TTC549 (cell line): ENCODE data around the gene STK32B.
"Not testable (repeated sequence)": the region's sequence is repeated elsewhere in the genome, so short reads cannot be mapped to it uniquely, and the experiment has no call there.

Experiments used
- FAIRE-seq: peaks from 2 replicates; lab custom pipeline; 2012; peaks lifted over from hg19 to GRCh38; lab: Jason Lieb, UNC

Gene STK32B

DNA sequence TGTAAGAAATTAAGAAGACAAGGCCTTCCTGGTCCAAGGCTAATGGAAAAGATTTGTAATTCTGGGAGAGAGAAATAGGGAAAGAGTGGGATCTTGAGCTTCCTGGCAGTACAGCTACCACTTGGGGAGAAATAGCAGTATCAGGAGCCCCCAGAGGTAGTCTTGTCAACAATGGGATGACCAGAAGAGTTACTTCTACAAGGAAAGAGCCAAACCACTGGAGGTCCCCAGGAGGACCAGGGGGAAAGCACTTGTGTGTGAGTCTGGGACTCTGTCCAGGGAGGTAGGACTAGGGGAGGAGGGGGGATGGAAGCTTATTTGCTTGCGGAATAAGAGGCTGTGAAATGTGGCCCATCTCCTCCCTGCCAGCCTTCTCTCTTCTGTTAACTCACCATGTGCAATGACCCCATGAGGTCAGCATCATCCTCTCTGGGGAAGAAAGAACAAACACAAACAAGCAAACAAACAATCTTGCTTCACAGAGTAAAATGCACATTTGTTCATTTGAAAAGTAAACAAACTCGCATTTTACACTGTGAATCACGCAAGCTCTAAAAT, 160.1 kb downstream of the STK32B start:
- FAIRE-seq = no peak

DNA sequence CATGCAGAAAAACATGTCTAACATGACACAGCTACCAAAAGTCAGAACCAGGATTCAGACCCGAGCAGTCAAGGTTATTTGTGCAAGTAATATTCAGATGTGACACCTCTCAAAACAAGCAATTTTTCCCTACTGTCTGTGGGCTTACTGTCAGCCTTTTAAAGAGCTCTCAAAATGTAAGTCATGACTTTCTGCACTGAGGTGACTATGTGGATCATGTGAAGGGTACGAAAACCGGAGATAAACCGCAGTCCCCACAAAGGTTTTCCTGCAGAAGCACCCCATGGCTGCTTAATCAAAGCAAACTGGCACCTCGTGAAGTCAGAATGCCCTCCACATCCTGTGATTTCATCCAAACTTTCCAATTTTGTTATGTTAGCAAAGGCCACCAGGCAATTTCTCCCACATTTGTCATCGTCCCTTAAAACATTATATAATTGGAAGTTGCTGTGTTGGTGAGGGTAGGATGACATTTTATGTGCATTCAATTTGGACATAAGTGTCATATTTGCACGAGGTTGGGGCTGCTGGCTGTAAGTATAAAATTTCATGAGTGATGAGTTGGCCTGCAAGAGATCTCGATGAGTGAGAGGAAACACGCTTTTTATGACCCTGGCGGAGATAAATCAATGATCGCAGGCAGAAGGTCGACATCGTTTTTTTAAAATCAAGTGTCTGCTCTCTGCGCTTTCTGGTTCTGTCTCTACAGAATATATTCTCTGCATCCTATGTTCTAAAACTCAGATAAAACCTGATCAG, 161.2 kb downstream of the STK32B start:
- no peak for FAIRE-seq

DNA sequence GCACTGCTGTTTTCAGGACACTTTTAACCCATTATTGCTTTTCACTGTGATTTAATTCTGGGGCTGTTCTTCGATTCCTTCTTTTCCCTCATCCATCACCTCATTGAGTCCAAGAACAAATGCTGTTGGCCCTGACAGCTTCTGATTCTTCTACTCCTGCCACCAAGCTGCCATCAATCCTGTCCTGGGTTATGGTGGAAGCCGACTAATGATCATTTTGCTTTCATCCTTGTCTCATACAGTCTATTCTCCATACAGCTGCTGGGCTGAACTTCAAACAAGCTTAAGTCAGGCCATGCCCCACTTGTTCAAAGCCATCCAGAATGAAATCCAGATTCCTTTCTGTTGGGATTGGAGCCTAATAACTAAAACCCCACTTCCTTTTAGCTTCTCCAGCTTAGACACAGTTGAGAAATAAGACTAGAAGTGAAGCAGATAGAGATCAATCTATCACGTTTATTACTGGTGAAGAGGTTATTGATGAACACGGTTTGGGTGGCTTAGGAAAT, 161.9 kb downstream of the STK32B start:
- FAIRE-seq = no peak

DNA sequence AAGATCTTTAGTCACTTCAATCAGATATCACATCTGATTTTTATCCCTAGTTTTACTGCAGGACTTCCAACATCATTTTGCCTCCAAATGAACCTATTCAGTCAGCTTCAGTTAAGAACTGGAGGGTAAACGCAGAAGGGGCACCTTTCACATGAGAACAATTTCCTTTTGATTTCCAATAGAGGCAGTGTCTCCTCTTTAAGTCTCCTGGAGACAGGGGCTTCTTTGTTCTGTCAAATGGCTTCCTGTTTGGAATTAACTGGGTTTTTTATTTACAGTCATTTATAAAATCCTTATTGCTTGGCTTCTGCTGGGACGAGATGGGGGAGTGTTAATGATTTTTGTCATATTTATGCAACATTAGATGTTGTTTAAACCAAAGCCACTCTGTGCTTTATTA, 164.0 kb downstream of the STK32B start:
- FAIRE-seq = no peak

DNA sequence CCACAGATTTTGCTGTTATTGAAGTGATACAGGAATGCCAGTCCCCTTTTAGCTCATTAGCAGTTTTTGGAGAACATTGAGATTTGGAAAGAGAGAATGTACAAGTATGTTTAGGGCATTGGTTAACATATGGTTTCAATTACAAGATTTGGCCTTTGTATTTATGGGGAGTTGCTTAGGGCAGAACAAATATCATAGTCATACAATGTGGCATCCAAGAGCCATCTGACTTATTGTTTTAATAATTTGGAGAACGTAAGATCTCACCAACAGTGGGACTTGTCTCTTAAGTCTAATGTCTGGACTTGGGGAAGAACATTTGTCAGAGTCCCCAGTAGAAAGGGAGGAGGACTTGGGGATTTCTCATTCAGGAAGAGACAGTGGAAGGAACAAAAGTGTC, 166.1 kb downstream of the STK32B start:
- FAIRE-seq = no peak

DNA sequence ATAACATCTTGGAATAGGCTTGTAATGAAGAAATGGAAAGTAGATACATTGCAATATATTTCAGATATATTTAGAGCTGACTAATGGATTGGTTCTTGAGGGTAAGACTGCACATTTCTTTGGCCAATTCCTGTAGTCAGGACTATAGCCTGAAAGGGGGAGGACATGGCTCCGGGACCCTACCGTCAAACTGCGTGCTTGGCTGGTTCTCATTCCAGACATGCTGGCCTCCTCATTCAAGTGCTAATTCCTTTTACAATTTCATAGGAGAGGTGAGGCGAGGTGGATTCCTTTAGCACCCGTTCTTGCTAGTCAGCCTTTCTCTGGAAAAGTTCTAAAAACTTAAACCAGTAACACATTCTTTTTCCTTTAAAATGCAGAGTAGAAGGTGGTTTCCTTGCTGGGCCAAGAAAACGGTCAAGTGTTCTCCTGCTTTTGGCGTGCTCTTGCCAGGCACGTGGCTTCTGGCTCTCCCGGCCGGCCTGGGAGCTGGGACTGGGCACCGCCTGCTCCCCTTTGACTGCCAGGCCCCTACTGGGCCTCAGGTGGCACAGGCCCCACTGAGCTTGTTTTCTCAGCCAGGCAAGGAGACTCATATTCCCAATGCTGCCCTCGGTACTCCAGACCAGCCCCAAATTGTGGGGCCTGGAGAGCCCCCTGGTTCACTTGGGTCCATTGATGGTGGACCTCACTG, 167.2 kb downstream of the STK32B start:
- no peak for FAIRE-seq

DNA sequence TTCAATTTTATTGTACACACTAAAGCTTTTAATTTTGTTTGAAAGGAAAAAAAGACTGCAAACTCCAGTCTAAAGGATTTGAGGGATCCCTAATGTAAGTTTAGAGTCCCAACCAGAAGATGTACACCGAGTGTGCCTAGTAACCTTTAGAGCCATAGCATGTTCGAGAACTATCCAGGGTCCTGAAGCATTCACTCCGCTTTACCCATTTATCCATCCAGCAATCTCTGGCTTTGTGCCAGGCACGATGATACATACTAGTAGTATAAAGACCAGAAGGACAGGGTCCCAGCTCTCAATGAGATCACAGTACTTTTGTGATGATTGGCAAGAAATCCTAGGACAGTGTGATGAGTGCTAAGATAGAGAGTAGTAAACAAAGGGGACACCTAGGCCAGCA, 168.7 kb downstream of the STK32B start:
- FAIRE-seq = no peak

DNA sequence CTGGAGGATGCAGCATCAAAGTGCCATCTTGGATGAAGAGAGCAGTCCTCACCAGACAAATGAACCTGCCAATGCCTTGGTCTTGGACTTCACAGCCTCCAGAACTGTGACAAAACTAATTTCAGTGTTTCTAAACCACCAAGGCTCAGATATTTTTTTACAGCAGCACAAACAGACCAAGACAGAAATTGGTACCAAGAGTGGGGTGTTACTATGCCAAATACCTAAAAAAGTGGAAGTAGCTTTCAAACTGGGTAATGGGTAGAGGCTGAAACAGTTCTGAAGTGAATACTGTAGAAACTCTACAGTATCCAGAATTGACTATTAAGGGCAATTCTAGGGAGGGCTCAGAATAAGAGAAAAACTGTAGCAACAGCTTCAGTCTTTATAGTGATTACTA, 170.8 kb downstream of the STK32B start:
- no peak for FAIRE-seq

DNA sequence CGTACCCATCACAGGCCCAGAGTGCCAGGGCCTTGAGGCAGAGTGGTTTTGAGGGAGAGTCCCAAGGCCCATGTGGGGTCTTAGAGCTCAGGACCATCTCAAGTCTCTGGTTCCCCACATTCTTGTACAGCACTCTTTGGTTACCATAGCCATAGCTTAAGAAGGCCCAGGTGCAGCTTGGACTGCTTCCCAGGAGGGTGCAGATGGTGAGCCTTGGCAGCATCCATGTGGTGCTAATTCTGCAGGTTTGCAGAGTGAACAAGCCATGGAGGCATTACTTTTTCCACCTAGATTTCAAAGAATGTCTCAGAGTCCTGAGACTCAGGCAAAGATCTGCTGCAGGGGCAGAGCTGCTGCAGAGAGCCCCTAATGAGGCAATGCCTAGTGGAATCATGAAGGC, 171.7 kb downstream of the STK32B start:
- no peak for FAIRE-seq

DNA sequence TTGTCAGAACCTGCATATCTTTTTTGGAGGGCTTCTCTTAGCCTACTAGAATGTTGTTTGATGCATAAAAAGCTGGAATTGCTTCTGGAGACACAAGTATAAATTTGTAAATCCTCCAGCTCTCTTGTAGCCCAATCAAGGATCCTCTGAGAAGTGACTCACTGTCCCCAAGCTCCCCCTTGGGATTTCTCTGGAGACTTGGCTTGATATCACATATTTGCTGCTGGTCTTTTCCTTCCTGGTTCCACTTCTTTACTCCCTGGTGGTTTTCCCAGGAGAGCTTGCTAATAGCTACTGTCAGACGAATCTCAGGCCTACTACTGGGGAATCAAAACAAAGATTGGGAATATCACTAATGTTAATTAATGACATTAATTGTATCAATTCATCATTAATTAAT, 173.1 kb downstream of the STK32B start:
- no peak for FAIRE-seq

DNA sequence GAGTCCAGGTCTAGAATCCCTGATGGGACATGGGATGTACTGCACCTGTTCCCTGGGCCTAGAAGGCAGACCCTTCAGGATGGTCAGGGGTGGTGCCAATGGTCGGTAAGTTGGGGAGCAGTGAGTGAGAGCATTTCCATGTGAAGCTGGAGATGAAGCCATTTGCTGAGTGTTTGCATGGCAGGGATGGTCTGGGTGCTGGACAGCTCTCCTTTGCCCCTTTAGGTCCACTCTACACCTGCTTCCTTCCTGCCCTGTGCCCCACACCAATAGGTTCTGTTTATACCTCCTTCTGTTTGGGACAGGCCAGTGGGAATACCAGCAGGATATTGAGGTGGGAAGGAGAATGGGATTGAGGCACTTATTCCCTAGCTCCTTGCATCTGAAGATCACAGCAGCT, 181.3 kb downstream of the STK32B start:
- FAIRE-seq = no peak

DNA sequence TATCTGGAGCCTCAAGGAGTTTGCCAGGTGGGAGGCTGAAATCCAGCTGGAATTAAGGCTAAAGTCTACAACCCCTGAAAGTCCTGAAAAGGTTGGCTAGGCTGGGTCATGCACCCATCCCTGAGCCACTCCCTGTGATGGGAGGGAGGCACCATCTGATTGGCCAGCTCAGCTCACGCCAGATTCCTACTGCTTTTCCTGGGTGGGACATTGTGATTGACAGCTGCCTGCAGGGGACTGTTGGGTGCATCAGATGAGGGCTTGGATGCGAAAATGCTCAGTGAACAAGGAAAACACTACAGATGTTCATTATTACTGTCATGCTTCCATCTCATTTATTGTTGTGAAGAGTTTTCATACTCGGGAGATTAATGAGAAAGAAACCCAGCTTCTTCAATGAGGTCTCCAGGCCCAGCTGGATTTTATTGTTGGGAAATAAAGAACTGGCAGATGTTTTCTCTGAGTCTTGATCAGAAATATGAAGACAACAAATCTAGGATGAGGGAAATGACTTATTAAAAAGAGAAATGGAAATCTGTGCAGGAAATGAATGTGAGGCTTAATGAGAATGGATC, 185.9 kb downstream of the STK32B start:
- no peak for FAIRE-seq

DNA sequence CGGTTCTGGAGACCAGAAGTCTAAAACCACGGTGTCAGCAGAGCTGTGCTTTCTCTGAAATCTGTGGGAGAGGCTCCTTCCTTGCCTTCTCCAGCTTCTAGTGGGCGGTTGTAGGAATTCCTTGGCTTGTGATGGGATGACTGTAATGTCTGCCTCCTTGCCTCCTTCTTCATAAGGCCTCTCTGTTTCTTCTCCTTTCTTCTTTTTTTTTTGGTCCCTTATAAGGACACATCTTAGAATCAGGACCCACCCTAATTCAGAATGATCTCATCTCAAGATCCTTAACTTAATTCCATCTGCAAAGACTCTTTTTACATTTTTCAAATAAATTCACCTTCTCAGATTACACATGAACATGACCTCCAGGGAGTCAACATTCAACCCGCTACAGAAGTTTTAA, 186.9 kb downstream of the STK32B start:
- FAIRE-seq = no peak

DNA sequence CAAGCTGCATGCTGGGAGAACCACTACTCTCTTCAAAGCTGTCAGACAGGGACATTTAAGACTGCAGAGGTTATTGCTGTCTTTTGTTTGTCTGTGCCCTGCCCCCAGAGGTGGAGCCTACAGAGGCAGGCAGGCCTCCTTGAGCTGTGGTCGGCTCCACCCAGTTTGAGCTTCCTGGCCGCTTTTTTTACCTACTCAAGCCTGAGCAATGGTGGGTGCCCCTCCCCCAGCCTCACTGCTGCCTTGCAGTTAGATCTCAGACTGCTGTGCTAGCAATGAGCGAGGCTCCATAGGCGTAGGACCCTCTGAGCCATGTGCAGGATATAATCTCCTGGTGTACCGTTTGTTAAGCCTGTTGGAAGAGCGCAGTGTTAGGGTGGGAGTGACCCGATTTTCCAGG, 195.8 kb downstream of the STK32B start:
- not testable (repeated sequence) for FAIRE-seq

DNA sequence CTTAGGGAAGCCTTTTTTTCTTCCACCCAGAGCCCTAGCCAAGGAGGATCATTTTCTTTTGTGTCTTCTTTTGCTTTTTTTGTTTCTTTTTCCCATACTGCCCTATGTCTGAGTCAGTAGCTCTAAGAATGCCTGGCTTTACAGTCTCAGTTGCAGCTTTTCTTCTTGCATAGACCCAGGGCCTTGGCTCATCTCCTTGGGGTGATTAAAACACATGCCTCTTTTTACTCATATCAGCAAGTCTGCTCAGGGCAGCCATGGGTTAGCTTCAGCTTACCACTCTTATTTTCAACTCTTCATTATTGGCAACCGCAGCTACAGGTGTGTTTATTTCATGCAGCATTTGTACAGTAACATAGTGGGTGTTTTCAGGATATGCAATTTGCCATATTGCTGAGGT, 196.5 kb downstream of the STK32B start:
- no peak for FAIRE-seq

DNA sequence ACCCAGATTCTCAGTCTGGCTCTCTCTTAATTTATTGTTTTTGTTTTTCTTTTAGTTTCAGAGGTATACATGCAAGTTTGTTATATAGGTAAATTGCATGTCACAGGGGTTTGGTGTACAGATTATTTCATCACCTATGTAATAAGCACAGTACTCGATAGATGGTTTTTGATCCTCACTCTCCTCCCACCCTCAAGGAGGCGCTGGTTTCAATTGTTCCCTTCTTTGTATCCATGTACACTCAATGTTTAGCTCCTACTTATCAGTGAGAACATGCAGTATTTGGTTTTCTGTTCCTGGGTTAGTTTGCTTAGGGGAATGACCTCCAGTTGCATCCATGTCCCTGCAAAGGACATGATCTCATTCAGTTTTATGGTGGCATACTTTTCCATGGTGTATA, 198.4 kb downstream of the STK32B start:
- no peak for FAIRE-seq

DNA sequence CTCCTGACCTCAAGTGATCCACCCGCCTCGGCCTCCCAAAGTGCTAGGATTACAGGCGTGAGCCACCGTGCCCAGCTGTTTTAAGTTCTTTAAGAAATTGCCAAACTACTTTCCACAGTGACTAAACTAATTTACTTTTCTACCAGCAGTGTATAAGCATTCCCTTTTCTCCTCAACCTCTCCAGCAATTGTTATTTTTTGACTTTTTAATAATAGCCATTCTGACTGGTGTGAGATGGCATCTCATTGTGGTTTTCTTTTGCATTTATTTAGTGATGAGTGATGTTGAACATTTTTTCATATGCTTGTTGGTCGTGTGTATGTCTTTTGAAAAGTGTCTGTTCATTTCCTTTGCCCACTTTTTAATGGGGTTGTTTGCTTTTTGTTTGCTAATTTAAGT, 199.3 kb downstream of the STK32B start:
- not testable (repeated sequence) for FAIRE-seq

DNA sequence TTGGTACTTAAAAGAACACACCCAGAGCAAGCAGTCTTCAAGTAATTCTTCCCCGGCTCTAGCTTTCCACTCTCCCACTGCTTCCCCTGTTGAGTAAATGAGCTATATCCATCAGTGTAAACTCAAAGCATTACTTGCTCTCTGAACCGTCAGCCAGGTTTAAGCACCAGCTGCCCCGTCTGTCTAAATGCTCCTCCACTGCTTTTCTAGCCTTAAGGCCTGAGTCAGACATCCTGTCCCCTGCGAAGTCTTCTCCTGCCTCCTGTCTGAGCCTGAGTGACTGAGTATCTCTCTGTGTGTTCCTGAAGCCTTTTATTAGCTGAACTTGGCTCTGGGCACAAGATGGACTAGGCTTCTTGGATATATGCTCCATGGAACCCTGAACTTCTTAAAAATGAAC, 205.1 kb downstream of the STK32B start:
- no peak for FAIRE-seq

DNA sequence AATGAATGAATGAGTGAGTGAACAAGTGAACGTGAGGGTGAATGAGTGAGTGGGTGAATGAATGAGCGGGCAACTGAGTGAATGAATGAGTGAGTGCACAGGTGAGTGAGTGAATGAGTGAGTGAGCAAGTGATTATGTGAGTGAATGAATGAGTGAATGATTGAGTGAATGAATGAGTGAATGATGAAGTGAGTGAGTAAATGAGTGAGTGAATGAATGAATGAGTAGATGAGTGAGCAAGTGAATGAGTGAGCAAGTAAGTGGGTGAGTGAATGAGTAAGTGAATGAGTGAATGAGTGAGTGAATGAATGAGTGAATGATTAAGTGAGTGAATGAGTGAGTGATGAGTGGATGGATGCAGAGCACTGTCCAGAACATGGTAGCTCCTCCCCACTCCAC, 205.8 kb downstream of the STK32B start:
- FAIRE-seq = no peak

DNA sequence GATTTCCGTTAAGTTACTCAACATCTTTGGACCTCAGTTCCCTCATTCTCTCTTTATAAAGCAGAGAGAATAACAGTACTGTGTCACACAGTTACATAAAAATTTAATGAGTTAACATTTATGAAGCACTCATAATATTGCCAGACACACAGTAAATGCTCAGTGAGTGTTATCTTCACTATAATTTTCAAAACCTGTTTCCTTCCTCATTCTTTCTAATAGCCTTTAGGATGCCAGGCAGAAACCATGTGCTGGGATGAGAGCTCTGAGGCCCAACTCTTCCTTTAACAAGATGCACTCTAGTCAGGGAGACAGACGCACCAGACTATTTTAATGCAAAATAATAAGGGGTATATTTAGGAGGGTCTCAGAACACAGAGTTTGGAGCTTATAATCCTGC, 208.2 kb downstream of the STK32B start:
- FAIRE-seq = no peak

DNA sequence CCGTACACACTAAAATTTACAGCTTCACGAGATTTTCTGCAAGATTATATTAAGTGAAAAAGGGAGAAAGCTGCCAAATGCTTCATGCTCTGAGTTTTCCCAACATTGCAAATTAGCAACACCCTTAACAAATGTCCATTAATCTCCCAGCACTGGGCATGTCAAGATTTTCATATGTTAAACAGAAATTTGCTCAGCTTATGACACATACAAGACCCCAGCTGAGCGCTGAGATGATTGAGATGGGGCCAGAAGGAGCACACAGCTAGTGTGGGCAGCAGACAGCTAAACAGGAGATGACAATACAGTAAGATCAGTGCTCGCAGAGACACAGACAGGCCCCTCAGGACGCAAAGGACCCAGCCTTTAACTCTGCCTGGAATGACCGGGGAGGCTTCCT, 208.8 kb downstream of the STK32B start:
- no peak for FAIRE-seq

DNA sequence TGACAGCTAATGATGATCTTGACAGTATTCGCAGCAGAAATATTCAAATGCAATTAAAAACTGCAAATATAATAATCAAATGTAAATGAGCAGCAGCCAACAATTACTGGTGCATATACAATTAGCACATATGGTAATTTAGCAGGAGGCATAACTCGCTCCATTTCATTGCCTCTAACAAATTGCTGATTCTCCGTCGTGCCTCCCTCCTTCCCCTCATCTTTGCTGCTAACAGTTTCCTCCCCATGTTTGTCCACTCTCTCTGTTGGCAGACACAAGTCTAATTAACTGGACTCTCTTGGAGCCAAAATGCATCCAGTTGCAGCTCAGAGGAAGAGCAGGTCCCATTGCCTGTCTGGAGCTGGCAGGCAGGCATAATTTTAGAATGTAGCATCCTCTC, 210.6 kb downstream of the STK32B start:
- no peak for FAIRE-seq

DNA sequence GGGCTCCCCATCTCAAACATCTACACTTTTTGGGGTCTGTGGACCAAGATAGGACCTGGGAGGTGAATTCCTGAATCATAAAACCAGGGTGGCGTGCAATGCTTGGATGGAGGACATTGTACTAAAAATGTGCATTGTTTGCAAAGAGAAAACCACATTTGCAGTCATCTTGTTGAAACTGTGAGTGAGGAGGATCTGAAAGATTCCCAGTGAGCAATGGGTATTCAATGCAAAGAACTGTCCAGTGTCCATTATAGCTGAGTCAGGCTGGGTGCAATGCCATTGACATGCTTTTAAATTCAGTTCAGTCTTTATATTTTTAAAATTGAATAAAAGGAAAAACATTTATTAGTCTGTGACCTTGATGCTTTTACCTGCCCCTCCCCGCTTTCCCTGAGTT, 215.7 kb downstream of the STK32B start:
- FAIRE-seq = no peak
